Measurements from ENCODE around the gene NECTIN1.

NECTIN1 gene

GRCh38 chr11:119589001-119589400 lies 140.0 kb downstream of the NECTIN1 start:
- H3K4me3 ChIP-seq (replicated peaks in 1 of 2; ENCODE audit: low read depth in 2 of 2, low read length in 2 of 2) = no peak overlapping the region
- no peak for DNase-seq (ENCODE audit: low read depth in 2 of 2)
- TF ChIP-seq, protein P1, sequence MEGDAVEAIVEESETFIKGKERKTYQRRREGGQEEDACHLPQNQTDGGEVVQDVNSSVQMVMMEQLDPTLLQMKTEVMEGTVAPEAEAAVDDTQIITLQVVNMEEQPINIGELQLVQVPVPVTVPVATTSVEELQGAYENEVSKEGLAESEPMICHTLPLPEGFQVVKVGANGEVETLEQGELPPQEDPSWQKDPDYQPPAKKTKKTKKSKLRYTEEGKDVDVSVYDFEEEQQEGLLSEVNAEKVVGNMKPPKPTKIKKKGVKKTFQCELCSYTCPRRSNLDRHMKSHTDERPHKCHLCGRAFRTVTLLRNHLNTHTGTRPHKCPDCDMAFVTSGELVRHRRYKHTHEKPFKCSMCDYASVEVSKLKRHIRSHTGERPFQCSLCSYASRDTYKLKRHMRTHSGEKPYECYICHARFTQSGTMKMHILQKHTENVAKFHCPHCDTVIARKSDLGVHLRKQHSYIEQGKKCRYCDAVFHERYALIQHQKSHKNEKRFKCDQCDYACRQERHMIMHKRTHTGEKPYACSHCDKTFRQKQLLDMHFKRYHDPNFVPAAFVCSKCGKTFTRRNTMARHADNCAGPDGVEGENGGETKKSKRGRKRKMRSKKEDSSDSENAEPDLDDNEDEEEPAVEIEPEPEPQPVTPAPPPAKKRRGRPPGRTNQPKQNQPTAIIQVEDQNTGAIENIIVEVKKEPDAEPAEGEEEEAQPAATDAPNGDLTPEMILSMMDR (IDR thresholded peaks at IDR 0.05; ENCODE audit: low read depth, low read length) = no peak

Measured in cardiac fibroblast (primary cell).